ENCODE data around the gene SSBP3. TPM values are rescaled to one million over a fixed set of nuclear protein-coding genes. Genes with fewer than 3 reads are reported as not detected.

Gene SSBP3
- polyA plus RNA-seq, 1 donor (not counting 4 experiments of a cell fraction or from before 2014, with no cell fraction given) = 16.9 TPM

GRCh38 chr1:54332781-54333585 lies 73.2 kb downstream of the SSBP3 start:
- peaks cover 2% of the 10 kb centered on the region for H3K9me1 ChIP-seq (ENCODE audit: control insufficient read depth, extremely low read depth, insufficient read depth, low read length)
- dilution Hi-C loops (cut with MboI; ENCODE audit: extremely low pct_ligation_motif_present, low sequenced_read_pairs) = no loop called here
- FAIRE-seq (no peak), DNase-seq (ENCODE audit: low read depth, low spot score) (no peak)
- H3K79me2 ChIP-seq (ENCODE audit: control insufficient read depth, insufficient read depth, low read length) = peaks cover 14% of the 10 kb centered on the region
- no peak overlapping the region for H3K4me3 ChIP-seq (ENCODE audit: control insufficient read depth in 2 of 3, extremely low read depth in 1 of 3, insufficient read depth in 2 of 3, low read depth in 1 of 3, low read length in 3 of 3)
- TF ChIP-seq EZH2 (IDR thresholded peaks at IDR 0.05; ENCODE audit: low read length) = no peak
- no peak for TF ChIP-seq CTCF (optimal IDR thresholded peaks at IDR 0.05 in 1 of 3, IDR thresholded peaks at IDR 0.05 in 1 of 3, conservative IDR thresholded peaks at IDR 0.05 in 1 of 3; ENCODE audit: extremely low read depth in 1 of 3, insufficient read depth in 2 of 3, low read length in 3 of 3)
- no peaks in the 10 kb centered on the region for H3K9me3 ChIP-seq (ENCODE audit: control insufficient read depth, low read depth, low read length)
- H2AFZ ChIP-seq (ENCODE audit: control insufficient read depth, low read length) = no peak overlapping the region
- H3K27me3 ChIP-seq (ENCODE audit: control insufficient read depth, extremely low read depth, insufficient read depth, low read length) = no peaks in the 10 kb centered on the region
- no peak overlapping the region for H3K4me2 ChIP-seq (ENCODE audit: control insufficient read depth, extremely low read depth, insufficient read depth, low read depth, low read length)
- no peak overlapping the region for H3K27ac ChIP-seq (ENCODE audit: control insufficient read depth, insufficient read depth, low read length)
- peaks cover 37% of the 10 kb centered on the region for H3K4me1 ChIP-seq (ENCODE audit: control insufficient read depth, extremely low read depth, insufficient read depth, low read length)
- H4K20me1 ChIP-seq (ENCODE audit: control insufficient read depth, extremely low read depth, insufficient read depth, low read length) = no peaks in the 10 kb centered on the region
- H3K9ac ChIP-seq (ENCODE audit: control insufficient read depth, extremely low read depth, insufficient read depth, low read length) = no peak overlapping the region
- H3K36me3 ChIP-seq (ENCODE audit: control insufficient read depth in 2 of 2, extremely low read depth in 1 of 2, insufficient read depth in 2 of 2, low read length in 2 of 2) = no peaks in the 10 kb centered on the region

GRCh38 chr1:54331843-54332463 lies 74.2 kb downstream of the SSBP3 start:
- peaks cover 15% of the 10 kb centered on the region for H3K79me2 ChIP-seq (ENCODE audit: control insufficient read depth, insufficient read depth, low read length)
- H3K4me2 ChIP-seq (ENCODE audit: control insufficient read depth, extremely low read depth, insufficient read depth, low read depth, low read length) = no peak overlapping the region
- no peak overlapping the region for H3K4me3 ChIP-seq (ENCODE audit: control insufficient read depth in 2 of 3, extremely low read depth in 1 of 3, insufficient read depth in 2 of 3, low read depth in 1 of 3, low read length in 3 of 3)
- no peak for TF ChIP-seq EZH2 (IDR thresholded peaks at IDR 0.05; ENCODE audit: low read length)
- TF ChIP-seq CTCF (optimal IDR thresholded peaks at IDR 0.05 in 1 of 3, IDR thresholded peaks at IDR 0.05 in 1 of 3, conservative IDR thresholded peaks at IDR 0.05 in 1 of 3; ENCODE audit: extremely low read depth in 1 of 3, insufficient read depth in 2 of 3, low read length in 3 of 3) = no peak
- H3K9me1 ChIP-seq (ENCODE audit: control insufficient read depth, extremely low read depth, insufficient read depth, low read length) = peaks cover 3% of the 10 kb centered on the region
- DNase-seq (ENCODE audit: low read depth, low spot score) = no peak
- peaks cover 48% of the 10 kb centered on the region for H3K4me1 ChIP-seq (ENCODE audit: control insufficient read depth, extremely low read depth, insufficient read depth, low read length)
- no peaks in the 10 kb centered on the region for H3K9me3 ChIP-seq (ENCODE audit: control insufficient read depth, low read depth, low read length)
- H3K27ac ChIP-seq (ENCODE audit: control insufficient read depth, insufficient read depth, low read length) = no peak overlapping the region
- H3K36me3 ChIP-seq (ENCODE audit: control insufficient read depth in 2 of 2, extremely low read depth in 1 of 2, insufficient read depth in 2 of 2, low read length in 2 of 2) = no peaks in the 10 kb centered on the region
- dilution Hi-C loops (cut with MboI; ENCODE audit: extremely low pct_ligation_motif_present, low sequenced_read_pairs) = no loop called here
- no peaks in the 10 kb centered on the region for H3K27me3 ChIP-seq (ENCODE audit: control insufficient read depth, extremely low read depth, insufficient read depth, low read length)
- FAIRE-seq = no peak
- H2AFZ ChIP-seq (ENCODE audit: control insufficient read depth, low read length) = no peak overlapping the region
- no peak overlapping the region for H3K9ac ChIP-seq (ENCODE audit: control insufficient read depth, extremely low read depth, insufficient read depth, low read length)
- H4K20me1 ChIP-seq (ENCODE audit: control insufficient read depth, extremely low read depth, insufficient read depth, low read length) = no peaks in the 10 kb centered on the region
